ENCODE measurements around the gene PSEN2.

PSEN2 gene

DNA sequence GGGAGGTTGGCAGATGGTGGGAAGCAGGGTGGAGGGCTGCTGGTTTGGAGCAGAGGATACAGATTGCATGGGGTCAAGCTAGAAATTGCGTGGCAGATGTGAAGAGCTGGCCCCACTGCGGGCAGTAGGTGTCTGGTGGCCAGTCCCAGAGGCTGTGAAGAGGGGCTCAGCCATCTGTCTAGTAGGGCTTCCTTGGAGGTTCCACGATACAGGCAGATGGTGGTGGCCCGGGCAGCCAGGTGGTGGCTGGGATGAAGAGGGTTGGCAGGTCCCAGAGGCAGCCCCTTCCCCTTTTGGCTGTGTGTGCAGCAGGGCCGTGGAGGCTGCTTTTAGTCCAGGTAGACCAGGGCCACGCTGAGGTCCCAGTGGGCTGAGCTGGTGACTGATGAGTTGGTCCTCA is 16.6 kb downstream of the PSEN2 start:
- no peak for DNase-seq (ENCODE audit: low read depth)

DNA sequence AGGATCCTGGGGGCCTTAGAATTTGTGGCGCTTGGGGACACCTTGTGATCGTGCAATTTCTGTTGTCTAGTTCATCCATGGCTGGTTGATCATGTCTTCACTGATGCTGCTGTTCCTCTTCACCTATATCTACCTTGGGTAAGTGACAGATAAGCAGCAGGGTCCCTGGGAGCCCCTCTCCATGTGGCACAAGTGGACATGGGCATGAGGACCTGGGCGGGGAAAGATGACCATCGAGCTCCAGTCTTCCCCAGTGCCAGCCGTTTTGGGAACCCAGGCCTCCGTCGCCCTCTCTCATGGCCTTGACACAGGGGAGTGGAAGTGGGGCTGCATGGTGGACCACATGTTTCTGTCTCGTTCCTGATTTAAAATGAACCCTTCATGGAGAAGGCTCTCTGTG is 17.6 kb downstream of the PSEN2 start:
- no peak for DNase-seq (ENCODE audit: low read depth)

GRCh38 chr1:226888816-226889215 is 18.4 kb downstream of the PSEN2 start:
- DNase-seq (ENCODE audit: low read depth): no peak

DNA sequence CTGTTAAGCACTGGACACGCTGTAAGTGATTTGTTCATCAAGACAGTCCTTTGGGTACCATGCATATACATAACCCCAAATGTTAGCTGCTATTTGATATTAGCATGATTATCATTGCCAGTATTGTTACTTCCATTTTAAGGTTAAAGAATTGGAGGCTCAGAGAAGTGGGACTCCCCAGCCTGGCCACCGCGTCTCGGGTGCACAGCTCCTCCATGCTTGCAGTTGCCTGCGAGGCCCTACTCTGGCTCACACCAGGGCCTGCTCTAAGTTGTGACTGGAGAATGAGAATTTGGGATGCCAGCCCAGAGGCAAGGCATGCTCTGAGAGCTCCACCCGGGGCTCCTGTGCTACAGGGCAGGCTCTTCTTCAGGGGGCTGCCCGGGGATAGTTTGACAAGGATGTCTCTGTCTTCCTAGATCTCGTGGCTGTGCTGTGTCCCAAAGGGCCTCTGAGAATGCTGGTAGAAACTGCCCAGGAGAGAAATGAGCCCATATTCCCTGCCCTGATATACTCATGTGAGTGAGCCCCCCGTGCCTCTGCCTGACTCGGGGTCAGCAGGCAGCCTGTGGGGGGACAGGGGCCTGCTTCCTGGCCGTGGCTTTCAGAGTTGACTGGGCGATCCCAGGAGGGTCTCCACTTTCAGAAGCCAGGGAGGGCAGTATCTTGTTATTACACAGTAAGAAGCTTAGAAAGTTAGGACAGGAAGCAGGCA is 19.4 kb downstream of the PSEN2 start:
- DNase-seq (ENCODE audit: low read depth): no peak

GRCh38 chr1:226890331-226891108 is 20.1 kb downstream of the PSEN2 start:
- DNase-seq (ENCODE audit: low read depth): no peak

GRCh38 chr1:226891346-226891745 is 20.9 kb downstream of the PSEN2 start:
- DNase-seq (ENCODE audit: low read depth): no peak

DNA sequence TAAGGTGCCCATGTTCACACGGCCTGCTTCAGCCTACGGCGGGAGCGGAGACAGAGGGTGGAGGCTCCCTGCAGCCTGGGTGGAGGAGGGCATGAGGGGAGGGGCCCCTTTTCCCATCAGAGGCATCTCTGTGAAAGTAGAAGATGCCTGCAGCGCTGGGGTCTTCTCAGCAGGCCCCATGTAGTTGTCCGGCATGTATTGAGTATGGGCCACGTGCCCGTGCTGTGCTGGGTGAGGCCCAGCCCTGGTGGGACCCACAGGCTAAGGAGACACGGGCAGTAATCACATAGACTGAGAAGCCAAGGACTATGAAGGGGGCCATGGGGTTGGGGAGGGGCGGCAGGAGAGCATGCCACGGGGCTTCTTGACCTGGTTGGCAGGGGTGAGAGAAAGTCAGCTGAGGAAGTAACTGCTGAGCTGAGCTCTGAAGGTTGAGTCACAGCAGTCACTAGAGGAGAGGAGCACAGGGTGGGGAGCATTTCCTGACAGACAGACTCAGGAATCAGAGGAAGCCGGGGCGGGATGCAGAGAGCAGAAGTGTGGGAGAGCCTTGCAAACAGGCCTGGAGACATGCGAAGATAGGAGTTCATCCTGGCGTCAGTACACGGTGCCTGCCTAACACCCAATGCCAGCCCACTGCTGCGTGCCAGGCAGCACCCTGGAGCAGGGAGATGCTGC is 21.6 kb downstream of the PSEN2 start:
- no peak for DNase-seq (ENCODE audit: low read depth)

DNA sequence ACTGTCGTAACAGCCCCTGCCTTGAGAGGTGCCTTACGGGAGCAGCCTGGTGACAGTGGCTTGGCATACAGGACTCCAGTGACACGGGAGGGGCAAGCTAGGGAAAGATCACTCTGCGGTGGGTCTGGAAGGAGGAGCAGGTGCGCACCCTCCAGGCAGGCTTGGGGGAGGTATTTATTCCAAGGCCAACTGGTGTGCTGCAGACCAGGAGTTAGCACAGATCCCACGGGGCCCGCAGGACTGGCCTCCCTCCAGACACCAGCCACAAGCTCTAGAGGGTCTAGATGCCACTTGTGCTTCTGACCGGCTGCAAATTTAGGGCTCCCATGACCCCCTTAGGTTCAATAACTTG is 22.1 kb downstream of the PSEN2 start:
- no peak for DNase-seq (ENCODE audit: low read depth)

DNA sequence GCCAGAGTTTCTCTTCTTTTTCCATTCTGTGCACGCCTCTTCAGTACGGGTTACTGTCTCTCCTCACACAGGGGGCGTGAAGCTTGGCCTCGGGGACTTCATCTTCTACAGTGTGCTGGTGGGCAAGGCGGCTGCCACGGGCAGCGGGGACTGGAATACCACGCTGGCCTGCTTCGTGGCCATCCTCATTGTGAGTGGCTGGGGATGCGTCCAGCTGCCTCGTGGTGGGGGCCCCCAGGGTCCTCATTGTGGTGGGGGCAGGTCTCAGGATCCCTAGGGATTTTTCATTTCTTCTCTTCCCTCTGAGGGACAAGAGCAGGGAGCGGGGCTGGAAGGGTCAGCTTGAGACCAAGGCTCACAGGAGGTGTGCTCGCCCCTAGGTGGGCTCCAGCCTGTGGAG is 23.5 kb downstream of the PSEN2 start:
- no peak for DNase-seq (ENCODE audit: low read depth)

GRCh38 chr1:226894826-226895225 is 24.4 kb downstream of the PSEN2 start:
- DNase-seq (ENCODE audit: low read depth): no peak

GRCh38 chr1:226895644-226896043 is 25.2 kb downstream of the PSEN2 start:
- DNase-seq (ENCODE audit: low read depth): no peak

DNA sequence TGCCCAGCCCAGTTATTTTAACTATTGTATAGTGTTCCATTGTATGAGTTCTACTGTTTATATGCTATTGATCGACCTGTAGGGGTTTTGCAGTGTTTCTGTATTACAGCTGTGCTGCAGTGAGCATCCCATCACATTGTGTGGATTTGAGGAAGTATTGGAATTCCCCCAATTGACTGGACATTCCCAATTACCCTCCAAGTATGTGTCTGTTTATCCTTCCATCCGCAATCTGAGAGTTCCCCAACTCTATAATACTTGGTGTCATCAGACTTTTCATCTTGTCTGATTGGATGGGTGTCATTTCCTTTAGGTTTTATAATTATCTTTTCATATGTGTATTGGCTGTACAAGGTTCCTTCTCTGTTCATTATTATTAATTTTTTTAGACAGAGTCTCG is 27.8 kb downstream of the PSEN2 start:
- DNase-seq (ENCODE audit: low read depth): no peak

- DNase-seq (ENCODE audit: low read depth): no peak
Observed at GRCh38 chr1:226901421-226901820, 31.0 kb downstream of the PSEN2 start.

DNA sequence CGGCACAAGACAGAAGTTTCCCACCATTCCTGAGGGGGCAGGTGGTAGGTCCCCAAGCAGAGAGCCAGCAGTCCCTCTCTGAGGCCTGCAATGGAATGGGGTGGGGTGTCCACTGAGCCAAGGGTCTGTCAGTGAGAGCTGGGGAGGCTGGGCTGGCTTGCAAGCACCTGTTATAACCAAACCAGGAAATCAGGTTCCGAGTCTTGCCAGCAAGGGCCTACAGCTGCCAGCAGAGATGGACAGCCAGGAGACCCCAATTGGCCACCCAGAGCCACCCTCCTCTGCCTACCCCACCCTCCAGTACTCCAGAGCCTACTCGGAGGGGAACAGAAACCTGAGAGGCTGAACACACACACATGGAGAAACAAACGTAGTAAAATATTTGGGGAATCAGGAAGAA is 32.2 kb downstream of the PSEN2 start:
- DNase-seq (ENCODE audit: low read depth): no peak

- no peak for DNase-seq (ENCODE audit: low read depth)
Observed at GRCh38 chr1:226903819-226904716, 33.7 kb downstream of the PSEN2 start.

DNA sequence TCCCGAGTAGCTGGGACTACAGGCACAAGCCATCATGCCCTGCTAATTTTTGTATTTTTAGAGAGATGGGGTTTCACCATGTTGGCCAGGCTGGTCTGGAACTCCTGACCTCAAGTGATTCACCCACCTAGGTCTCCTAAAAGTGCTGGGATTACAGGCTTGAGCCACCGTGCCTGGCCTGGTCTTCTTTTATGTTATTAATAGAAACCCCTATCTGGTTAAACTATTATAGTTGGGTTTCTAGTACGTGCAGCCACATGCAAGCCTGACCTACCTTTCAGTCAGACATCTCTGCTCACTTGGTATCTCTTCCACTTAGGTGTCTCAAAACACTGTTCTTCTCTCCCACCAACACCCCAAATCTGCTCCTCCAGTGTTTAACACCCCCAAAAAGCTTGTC is 34.4 kb downstream of the PSEN2 start:
- no peak for DNase-seq (ENCODE audit: low read depth)

GRCh38 chr1:226908419-226908818 is 38.0 kb downstream of the PSEN2 start:
- DNase-seq (ENCODE audit: low read depth): no peak

DNA sequence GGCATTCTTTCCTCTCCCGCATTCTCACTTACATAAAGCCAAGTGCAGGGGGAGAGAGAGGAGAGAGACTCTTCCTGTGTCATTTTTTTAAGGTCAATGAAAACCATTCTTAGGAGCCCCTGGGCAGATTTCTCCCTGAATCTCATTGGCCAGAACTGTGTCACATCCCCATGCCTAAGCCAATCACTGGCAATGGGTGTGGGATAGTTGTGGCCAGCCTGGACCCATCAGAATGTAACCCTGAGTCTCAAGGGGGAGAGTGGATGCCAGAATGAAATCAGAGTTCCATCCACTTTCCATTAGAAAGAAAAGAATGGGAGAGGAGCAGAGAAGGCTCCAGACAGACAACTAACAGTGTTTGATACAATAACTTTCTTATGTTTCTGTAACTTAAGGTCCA is 38.5 kb downstream of the PSEN2 start:
- DNase-seq (ENCODE audit: low read depth): no peak

GRCh38 chr1:226912587-226913176 is 42.3 kb downstream of the PSEN2 start:
- no peak for DNase-seq (ENCODE audit: low read depth)

- no peak for DNase-seq (ENCODE audit: low read depth)
Observed at GRCh38 chr1:226915672-226915995, 45.2 kb downstream of the PSEN2 start.

DNA sequence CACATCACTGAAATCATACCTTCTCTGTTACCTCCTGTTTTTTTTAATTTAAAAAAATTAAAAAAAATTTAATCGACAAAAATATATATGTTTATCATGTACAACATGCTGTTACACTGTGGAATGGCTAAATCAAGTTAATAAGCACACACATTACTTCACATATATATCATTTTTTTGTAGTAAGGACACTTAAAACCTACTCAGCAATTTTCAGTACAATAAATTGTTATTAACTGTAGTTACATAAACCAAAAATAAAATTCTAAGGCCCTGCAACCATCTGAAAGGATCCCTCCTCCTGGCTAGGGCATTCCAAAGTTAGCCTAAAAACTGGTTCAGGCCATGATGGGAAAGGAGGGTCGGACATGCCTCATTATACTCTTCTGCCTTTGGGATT is 46.1 kb downstream of the PSEN2 start:
- DNase-seq (ENCODE audit: low read depth): no peak

DNA sequence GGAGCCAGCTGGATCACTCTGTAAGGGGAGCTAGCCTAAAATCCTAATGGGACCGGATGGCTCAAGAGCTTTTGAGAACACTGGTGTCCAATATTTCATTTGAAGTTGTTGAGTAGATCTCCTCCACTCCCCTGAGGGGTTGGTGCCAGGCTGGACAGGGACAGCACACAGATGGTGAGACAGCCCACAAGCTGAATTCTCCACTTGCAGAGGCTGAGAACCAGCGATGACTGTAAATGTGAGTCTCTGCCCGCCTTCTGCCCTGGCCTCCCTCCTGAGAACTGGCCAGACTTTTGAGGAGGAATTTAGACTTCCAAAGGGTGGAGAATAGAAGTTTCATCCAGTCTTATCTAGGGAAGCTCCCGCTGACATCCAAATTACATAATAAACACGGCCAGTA is 49.2 kb downstream of the PSEN2 start:
- no peak for DNase-seq (ENCODE audit: low read depth)

Measured in stimulated activated CD8-positive, alpha-beta memory T cell treated with anti-CD3 and anti-CD28 coated beads, Interleukin-15, amount 100 ng/mL, for 24 hours (primary cell).